HCT116 (cell line): Measurements from ENCODE around the gene DYRK2. TPM values are rescaled to one million over a fixed set of nuclear protein-coding genes. Genes with fewer than 3 reads are reported as not detected.

ENCODE experiments used
- ATAC-seq: fragments of 200-7000 bp; cut with Tn5 transposase; 2 replicates; pipeline ENCODE4 v1.9.1; 2020; ENCODE audit warnings: mild to moderate bottlenecking, moderate library complexity
- BruUV-seq: library from RNA; stranded (reverse); fragments of 400-500 nt; replicated peaks from 2 replicates; lab custom pipeline; 2021; lab: Mats Ljungman, UMichigan
- CTCF ChIA-PET: fragments of 300-600 bp; sonication (Branson Sonifier 250); formaldehyde crosslinking; loops from one replicate; lab custom pipeline; 2021; ENCODE audit warnings: antibody characterized with exemption; lab: Charles Lee
- POLR2A ChIA-PET: fragments of 300-600, 350-600 bp; sonication (Branson Sonifier 250); formaldehyde crosslinking; loops from one replicate; lab custom pipeline; 2021; ENCODE audit warnings: antibody characterized with exemption; lab: Charles Lee
- RAD21 ChIA-PET, 2 experiments: fragments of 300-600 bp; sonication (Branson Sonifier 250); formaldehyde crosslinking; loops; one replicate each; lab custom pipeline; 2023; ENCODE audit warnings: low total read pairs in 2 of 2; ENCODE audit not compliant: uncharacterized antibody in 2 of 2, unreplicated experiment in 2 of 2, low non-redundant PET in 1 of 2; lab: Charles Lee
- DNase-seq: peaks from one replicate; pipeline ENCODE4 v3.0.0-alpha.2; 2010; ENCODE audit warnings: low read depth, low spot score
- H2AFZ ChIP-seq: fragments of 200-600 bp; shearing (Covaris generic), sonication (generic); 2 replicates; pipeline ENCODE4 v1.6.1; 2017; ENCODE audit warnings: low read depth, mixed run types, mixed read lengths, antibody characterized with exemption, low read length; ENCODE audit not compliant: poor library complexity, severe bottlenecking
- H3K27ac ChIP-seq: 2 replicates; pipeline ENCODE4 v1.5.1; 2012; ENCODE audit warnings: low read depth, low read length
- H3K27me3 ChIP-seq: fragments of 200-600 bp; sonication (generic); 2 replicates; pipeline ENCODE4 v1.6.1; 2016; ENCODE audit warnings: mixed run types, low read length, mixed read lengths; ENCODE audit not compliant: insufficient read depth
- H3K36me3 ChIP-seq, 2 experiments: fragments of 200-500 bp in 1 of 2; fragments of 200-600 bp in 1 of 2; sonication (Bioruptor generic) in 1 of 2; sonication (generic) in 1 of 2; 2 replicates each; pipeline versions ENCODE4 v1.5.1 to v1.6.1; 2014 to 2016; ENCODE audit warnings: low read length in 2 of 2, inconsistent platforms in 1 of 2, mixed read lengths in 1 of 2, mixed run types in 1 of 2; ENCODE audit not compliant: insufficient read depth in 2 of 2, control insufficient read depth in 1 of 2
- H3K4me1 ChIP-seq, 2 experiments: fragments of 200-600 bp in 1 of 2; sonication (generic) in 1 of 2; 2 replicates each; pipeline versions ENCODE4 v1.5.1 to v1.6.1; 2012 to 2017; ENCODE audit warnings: low read length in 2 of 2, inconsistent platforms in 1 of 2, mild to moderate bottlenecking in 1 of 2, mixed read lengths in 1 of 2, mixed run types in 1 of 2, moderate library complexity in 1 of 2; ENCODE audit not compliant: insufficient read depth in 2 of 2, control insufficient read depth in 1 of 2
- H3K4me2 ChIP-seq: fragments of 200-600 bp; sonication (generic); 2 replicates; pipeline ENCODE4 v1.6.1; 2017; ENCODE audit warnings: mixed run types, low read length, mixed read lengths
- H3K4me3 ChIP-seq, 2 experiments: fragments of 200-600 bp in 1 of 2; sonication (generic) in 1 of 2; replicated peaks in 1 of 2; 2 replicates each; pipeline ENCODE4 v1.5.1; 2011 to 2016; ENCODE audit warnings: low read length in 2 of 2, control low read depth in 1 of 2, low read depth in 1 of 2, mild to moderate bottlenecking in 1 of 2, mixed read lengths in 1 of 2, mixed run types in 1 of 2
- H3K79me2 ChIP-seq: fragments of 200-600 bp; sonication (generic); 2 replicates; pipeline ENCODE4 v1.6.1; 2017; ENCODE audit warnings: mild to moderate bottlenecking, mixed run types, low read length, moderate library complexity, mixed read lengths; ENCODE audit not compliant: insufficient read depth
- H3K9ac ChIP-seq: fragments of 200-600 bp; sonication (generic); 2 replicates; pipeline ENCODE4 v1.6.1; 2016; ENCODE audit warnings: low read length, mixed read lengths
- H3K9me2 ChIP-seq: fragments of 200-600 bp; sonication (generic), shearing (Covaris generic); 2 replicates; pipeline ENCODE4 v1.6.1; 2017; ENCODE audit warnings: mixed run types, mild to moderate bottlenecking, moderate library complexity; ENCODE audit not compliant: insufficient read depth
- H3K9me3 ChIP-seq, 2 experiments: fragments of 200-500 bp in 1 of 2; fragments of 200-600 bp in 1 of 2; sonication (Bioruptor generic) in 1 of 2; sonication (generic) in 1 of 2; 2 replicates each; pipeline ENCODE4 v1.6.1; 2014 to 2017; ENCODE audit warnings: low read length in 2 of 2, mixed read lengths in 2 of 2, inconsistent platforms in 1 of 2, low read depth in 1 of 2, mild to moderate bottlenecking in 1 of 2, mixed run types in 1 of 2, moderate library complexity in 1 of 2; ENCODE audit not compliant: control insufficient read depth in 1 of 2, insufficient read depth in 1 of 2
- H4K20me1 ChIP-seq: fragments of 200-600 bp; sonication (generic), shearing (Covaris generic); 2 replicates; pipeline ENCODE4 v1.6.1; 2017; ENCODE audit warnings: mixed run types, mild to moderate bottlenecking, moderate library complexity; ENCODE audit not compliant: insufficient read depth
- SIN3A ChIP-seq: IDR thresholded peaks from 2 replicates; pipeline ENCODE4 v1.6.1; 2012; ENCODE audit warnings: low read depth
- SP1 ChIP-seq: IDR thresholded peaks from 2 replicates; pipeline ENCODE4 v1.6.1; 2012; ENCODE audit warnings: low read depth
- TCF7L2 ChIP-seq: IDR thresholded peaks from 2 replicates; pipeline ENCODE4 v1.7.0; 2011; ENCODE audit warnings: borderline replicate concordance, inconsistent platforms; ENCODE audit not compliant: insufficient read depth, insufficient read length; ENCODE audit errors: extremely low read depth
- ZNF274 ChIP-seq: fragments of 200-500 bp; sonication (Bioruptor generic); IDR thresholded peaks from 2 replicates; pipeline ENCODE4 v1.6.1; 2014; ENCODE audit warnings: mild to moderate bottlenecking, low read depth, low read length, inconsistent platforms
- intact Hi-C: fragments of 100-400 bp; cut with micrococcal nuclease; formaldehyde crosslinking; loops from 2 replicates; pipeline ENCODE4 v1.10.0; 2022
- total RNA-seq: library from RNA; stranded (reverse); gene quantifications from one replicate; pipeline ENCODE4 v1.2.1, GENCODE V29; 2021; ENCODE audit not compliant: unreplicated experiment
- TF ChIP-seq, protein P1 (sequence below): IDR thresholded peaks from 2 replicates; pipeline ENCODE4 v1.6.1; 2011; ENCODE audit warnings: mild to moderate bottlenecking, low read length, moderate library complexity; ENCODE audit not compliant: insufficient replicate concordance; ENCODE audit errors: extremely low read depth
- TF ChIP-seq, protein P2 (sequence below), 3 experiments: fragments of 200-600 bp in 1 of 3; sonication (generic) in 1 of 3; IDR thresholded peaks in 2 of 3; conservative IDR thresholded peaks in 1 of 3; 2 replicates each; pipeline ENCODE4 v1.5.1; 2012 to 2017; ENCODE audit warnings: low read depth in 2 of 3, low read length in 2 of 3, antibody characterized with exemption in 1 of 3, borderline replicate concordance in 1 of 3, control low read depth in 1 of 3, mild to moderate bottlenecking in 1 of 3, mixed read lengths in 1 of 3, mixed run types in 1 of 3, moderate library complexity in 1 of 3; ENCODE audit not compliant: insufficient read depth in 1 of 3

Gene DYRK2
- total RNA-seq, 1 experiment from 2014 or later = 28.7 TPM

DNA sequence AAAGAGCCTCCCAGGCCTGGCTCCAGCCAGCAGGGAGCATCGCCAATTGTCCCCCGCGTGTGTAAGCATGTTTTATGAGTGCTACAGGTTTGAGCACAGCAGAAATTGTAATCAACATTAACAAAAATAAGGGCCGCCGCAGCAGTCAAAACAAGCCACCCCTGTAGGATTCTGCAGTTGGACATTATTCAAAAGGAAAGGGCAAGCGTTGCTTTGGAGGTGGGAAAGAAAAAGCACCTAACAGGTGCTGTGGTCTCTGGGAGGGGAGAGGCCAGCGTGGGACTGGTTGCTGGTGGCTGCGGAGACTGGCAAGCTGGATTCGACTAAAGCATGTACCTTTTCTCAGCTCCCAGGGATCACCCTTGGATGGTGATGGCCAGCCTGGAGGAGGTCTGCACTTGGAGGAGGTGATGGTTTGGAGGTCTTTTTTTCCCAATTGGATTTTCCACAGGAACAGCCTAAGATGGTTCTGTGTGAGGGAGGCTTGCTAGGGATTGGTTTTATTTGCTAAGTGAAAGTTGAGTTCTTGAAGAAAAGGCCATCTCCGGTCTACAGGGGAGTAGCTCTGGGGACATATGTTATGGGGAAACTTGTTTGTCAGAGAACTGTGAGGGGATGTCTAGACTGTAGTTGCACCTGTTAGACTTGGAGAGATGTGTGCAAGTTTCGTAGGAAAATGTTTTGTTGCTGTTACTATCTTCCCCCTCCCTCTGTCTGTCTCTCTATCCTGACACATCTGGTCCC, 2.0 kb downstream of the DYRK2 start:
- peak overlapping the region; percentile 89 for H3K9ac ChIP-seq
- no peak overlapping the region for H2AFZ ChIP-seq
- no TSS peak for BruUV-seq
- H3K79me2 ChIP-seq = peaks cover 65% of the 10 kb centered on the region
- peaks cover 4% of the 10 kb centered on the region; the same call in 1 of the 2 replicates for H4K20me1 ChIP-seq
- ATAC-seq = no peak
- ChIA-PET CTCF (no interaction called here), RAD21 (no interaction called here), POLR2A (no interaction called here)
- no peaks in the 10 kb centered on the region for H3K27me3 ChIP-seq
- H3K9me2 ChIP-seq = no peaks in the 10 kb centered on the region
- peaks cover 14 to 30% of the 10 kb centered on the region in 2 experiments for H3K4me1 ChIP-seq
- H3K27ac ChIP-seq = peak overlapping the region; percentile 79; the same call in 1 of the 2 replicates
- no peak for DNase-seq
- H3K36me3 ChIP-seq = peaks cover 0 to 7% of the 10 kb centered on the region in 2 experiments; a peak in 1 of 4 replicates
- no peaks in the 10 kb centered on the region for H3K9me3 ChIP-seq
- H3K4me3 ChIP-seq = peak overlapping the region; percentile 70 to 80
- TF ChIP-seq, protein P1, sequence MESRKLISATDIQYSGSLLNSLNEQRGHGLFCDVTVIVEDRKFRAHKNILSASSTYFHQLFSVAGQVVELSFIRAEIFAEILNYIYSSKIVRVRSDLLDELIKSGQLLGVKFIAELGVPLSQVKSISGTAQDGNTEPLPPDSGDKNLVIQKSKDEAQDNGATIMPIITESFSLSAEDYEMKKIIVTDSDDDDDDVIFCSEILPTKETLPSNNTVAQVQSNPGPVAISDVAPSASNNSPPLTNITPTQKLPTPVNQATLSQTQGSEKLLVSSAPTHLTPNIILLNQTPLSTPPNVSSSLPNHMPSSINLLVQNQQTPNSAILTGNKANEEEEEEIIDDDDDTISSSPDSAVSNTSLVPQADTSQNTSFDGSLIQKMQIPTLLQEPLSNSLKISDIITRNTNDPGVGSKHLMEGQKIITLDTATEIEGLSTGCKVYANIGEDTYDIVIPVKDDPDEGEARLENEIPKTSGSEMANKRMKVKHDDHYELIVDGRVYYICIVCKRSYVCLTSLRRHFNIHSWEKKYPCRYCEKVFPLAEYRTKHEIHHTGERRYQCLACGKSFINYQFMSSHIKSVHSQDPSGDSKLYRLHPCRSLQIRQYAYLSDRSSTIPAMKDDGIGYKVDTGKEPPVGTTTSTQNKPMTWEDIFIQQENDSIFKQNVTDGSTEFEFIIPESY = no peak
- TF ChIP-seq TCF7L2 (no peak), SIN3A (no peak), SP1 (no peak), ZNF274 (no peak)
- TF ChIP-seq, protein P2, sequence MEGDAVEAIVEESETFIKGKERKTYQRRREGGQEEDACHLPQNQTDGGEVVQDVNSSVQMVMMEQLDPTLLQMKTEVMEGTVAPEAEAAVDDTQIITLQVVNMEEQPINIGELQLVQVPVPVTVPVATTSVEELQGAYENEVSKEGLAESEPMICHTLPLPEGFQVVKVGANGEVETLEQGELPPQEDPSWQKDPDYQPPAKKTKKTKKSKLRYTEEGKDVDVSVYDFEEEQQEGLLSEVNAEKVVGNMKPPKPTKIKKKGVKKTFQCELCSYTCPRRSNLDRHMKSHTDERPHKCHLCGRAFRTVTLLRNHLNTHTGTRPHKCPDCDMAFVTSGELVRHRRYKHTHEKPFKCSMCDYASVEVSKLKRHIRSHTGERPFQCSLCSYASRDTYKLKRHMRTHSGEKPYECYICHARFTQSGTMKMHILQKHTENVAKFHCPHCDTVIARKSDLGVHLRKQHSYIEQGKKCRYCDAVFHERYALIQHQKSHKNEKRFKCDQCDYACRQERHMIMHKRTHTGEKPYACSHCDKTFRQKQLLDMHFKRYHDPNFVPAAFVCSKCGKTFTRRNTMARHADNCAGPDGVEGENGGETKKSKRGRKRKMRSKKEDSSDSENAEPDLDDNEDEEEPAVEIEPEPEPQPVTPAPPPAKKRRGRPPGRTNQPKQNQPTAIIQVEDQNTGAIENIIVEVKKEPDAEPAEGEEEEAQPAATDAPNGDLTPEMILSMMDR (IDR thresholded peaks at IDR 0.05 in 2 of 3, conservative IDR thresholded peaks at IDR 0.05 in 1 of 3; ENCODE audit: borderline replicate concordance in 1 of 3, insufficient read depth in 1 of 3, low read depth in 2 of 3, low read length in 2 of 3) = no peak
- H3K4me2 ChIP-seq = peak overlapping the region; percentile 90
- intact Hi-C loops = loop anchor here (5.0 kb wide), 1 partner anchor 208 kb away; no protein-coding TSS in a partner anchor
